GM21526 (cell line): ENCODE results near the gene DHRS1.
A peak's percentile ranks its signal among the peaks of the same experiment; 100 is the strongest.

Experiments
- ATAC-seq: cut with Tn5 transposase; IDR thresholded peaks from one replicate; pipeline ENCODE4 v1.9.1; 2021; ENCODE audit warnings: moderate library complexity; ENCODE audit not compliant: unreplicated experiment, low FRiP score

DHRS1 gene

DNA sequence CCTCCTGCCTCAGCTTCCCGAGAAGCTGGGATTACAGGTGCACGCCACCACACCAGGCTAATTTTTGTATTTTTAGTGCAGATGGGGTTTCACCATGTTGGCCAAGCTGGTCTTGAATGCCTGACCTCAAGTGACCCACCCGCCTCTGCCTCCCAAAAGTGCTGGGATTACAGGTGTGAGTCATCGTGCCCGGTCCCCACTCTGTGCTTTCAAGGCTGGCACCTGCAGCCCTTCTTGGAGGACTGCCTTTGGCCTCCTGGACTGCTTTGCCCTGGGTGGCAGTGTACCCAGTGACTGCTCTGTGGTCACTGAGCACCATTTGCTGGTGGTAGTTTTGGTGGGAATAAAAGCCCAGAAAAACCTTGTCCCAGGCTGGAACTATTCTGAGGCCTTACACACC, 12.6 kb downstream of the DHRS1 start:
- no peak for ATAC-seq

DNA sequence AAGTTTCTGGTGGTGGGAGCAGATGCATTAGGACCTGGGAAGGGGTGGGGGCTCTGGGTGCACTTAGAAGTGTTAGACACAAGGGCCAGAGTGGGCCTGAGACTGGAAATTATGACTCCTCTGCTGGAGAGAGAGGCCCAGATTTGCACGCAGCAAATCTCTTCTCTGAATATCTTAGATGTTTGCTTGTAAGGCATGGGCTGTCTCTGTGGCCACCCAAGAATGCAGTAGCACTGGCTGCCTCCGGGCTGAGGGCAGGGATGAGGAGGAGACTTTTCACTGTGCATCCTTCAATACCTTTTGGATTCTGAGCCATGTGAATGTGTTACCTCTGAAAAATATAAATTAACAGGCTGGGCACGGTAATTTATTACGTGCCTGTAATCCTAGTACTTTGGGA, 14.2 kb downstream of the DHRS1 start:
- ATAC-seq = no peak

DNA sequence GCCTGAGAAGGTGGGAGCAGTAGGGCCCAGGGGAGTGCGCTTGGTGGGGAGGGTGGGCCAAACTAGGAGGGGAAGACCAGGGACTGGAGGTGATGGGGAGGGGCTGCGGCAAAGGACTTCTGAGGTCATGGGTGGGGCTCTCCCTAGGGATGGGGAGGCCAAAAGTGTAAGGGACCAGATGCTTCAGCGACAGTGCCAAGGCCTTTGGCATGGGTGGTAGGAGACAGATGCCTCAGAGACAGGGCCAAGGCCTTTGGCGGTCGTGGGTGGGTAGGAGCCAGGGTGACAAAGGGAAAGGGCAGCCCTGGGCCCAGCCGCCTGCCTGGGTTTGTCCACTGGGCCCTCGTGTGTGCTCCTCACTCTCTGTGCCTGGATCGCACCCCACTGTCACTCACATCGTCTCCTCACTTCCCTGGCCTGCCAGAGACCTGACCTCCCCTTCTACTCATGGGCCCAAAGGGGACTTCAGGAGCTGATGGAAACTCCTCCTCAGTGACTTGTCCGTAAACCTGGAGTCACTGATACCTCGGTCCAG, 15.0 kb downstream of the DHRS1 start:
- ATAC-seq = no peak

DNA sequence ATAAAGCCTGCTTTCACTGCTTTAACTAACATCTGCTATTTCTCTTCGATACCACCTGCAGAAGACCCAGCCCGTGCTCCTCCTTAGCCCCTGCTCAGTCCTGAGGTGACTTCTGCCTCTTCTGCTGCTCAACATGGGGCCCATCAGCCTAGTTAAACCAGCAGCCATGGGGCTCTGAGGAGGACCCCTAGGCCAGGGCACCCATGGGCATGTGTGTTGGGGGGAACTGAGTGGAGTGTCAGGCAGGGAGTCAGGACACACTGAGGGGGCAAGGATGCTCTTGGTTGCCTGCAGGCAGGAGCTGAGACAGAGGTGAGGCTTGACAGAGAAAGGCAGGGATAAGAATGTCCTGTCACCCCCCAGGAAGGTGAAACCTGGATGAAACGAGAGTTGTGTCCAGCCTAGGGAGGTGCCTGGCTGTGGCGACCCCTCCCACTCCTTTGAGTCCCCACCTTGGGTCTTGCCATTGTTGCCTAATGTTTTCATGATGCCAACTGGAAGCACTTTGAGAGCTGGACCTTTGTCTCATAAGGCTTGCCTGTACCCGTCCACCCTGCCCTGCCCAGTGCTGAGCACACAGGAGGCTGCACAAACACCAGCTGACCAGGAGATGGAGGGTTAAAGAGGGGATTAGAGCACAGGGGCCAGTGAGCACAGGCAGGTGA, 15.7 kb downstream of the DHRS1 start:
- ATAC-seq = no peak

DNA sequence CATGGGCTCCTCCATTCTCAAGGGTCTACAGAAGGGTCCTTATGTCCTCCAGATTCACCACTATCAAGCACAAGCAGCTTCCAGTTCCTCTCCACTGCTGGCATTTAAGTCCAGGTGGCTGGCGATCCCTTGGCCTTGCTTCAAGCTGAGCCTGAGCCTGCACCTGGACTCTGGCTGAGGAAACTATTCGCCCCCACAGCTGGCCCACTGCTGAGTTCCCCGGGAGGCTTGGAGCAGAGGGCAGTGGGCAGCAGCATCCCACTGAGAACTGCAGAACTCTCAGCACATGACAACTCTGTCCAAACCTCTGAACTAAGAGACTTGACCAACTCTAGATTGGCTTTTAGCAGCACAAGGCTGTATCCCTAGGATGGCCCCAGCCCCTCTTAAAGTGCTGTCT, 16.8 kb downstream of the DHRS1 start:
- no peak for ATAC-seq

DNA sequence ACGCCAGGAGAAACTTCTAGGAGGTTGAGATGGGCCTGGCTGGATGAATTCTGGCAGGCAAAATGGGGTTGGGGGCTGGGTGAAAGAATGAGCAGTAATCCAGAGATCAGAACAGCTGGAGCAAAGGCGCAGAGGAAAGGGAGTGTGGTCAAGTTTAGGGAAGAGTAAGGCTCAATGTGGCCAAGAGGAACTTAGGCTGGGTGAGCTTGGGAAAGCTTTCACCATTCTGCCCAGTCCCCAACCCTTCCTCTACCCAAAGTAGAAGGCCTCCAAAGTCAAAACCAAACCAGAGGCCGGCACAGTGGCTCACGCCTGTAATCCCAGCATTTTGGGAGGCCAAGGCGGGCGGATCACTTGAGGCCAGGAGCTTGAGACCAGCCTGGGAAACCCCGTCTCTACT, 17.9 kb downstream of the DHRS1 start:
- ATAC-seq = no peak

DNA sequence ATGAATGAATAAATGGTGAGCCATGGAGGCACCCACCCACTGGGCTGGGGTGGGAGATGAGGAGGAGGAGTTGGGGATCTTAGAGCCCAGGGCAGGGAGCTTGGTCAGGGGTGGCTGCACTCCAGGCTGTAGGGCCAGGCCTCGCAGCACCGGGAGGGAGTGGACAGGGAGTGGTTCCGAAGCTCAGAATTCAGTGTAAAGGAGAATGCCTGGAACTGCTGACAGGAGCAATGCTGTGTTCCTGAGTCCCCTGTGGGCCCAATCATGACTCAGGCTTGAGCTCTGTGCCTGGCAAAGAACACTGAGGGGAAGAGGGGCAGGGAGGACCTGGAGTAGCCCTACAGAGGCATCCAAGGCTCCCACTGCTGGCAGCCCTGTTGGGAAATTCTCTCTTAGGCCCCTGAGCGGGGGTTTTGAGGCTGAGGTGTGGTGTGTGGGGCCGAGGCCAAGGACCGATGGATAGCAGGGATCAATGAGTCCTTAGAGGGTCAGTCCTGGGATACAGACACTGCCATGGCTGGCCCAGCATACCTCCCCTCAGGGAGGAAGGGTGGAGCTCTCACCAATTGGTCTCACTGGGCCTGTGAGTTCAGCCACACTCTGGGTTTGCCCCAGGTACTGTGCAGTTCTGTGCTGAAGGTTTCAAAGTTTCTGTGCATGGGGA, 18.7 kb downstream of the DHRS1 start:
- ATAC-seq = no peak

DNA sequence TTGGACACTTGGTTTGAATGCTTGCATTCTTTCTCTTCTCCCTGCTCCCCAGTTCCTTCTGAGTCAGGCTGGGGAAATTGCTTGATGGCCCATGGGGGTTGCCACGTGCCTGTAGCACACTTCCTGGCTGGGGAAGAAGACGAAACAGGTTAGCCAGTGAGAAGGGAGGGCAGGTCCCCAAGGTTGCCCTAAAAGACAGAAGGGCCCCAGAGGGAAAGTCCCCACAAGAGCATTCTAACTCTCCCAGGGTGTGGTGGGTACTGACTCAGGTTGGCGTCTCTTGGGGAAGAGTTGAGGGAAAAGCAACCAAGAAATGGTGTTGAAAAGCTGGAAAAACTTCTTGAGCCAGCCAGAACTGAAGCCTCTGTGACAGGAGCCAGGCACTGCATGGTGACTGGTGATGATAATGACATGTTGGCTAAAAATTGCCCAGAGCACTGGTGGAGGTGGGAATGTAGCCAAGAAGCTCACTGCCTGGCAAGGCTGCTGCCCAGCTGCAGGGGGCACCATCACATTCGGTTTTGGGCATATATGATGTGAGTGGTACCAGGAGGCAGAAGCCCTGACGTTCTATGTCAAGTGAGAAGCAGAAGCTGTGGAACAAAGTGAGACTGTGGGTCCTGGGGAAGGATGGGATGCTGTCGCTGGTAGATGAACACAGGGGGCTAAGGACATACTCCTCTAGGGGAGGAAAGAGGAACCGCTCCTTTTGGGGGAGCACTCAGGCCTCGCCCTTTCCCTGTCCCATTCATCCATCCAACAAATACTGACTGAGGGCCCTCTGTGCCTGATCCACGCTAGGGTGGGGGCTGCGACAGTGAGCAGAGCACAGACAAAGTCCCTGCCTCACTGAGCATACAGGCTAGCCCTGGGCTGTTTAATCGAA, 20.0 kb downstream of the DHRS1 start:
- no peak for ATAC-seq

DNA sequence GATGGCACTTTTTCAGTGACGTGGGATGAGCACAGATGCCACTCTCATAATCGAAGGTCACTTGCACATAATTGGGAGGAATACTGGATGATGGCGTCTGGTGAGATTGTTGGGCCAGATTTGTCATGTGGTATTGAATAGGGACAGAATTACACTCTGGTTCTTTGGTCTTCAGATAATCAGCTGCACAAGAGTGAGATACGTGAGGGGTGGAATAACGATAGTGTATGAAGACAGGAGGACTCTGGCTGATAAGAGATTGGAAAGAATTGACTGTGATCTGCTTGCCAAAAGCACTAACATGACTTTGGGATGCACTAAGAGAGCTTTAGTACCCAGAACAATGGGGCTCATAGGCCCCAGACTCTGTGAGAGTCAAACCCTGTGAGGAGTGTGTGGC, 21.2 kb downstream of the DHRS1 start:
- no peak for ATAC-seq

DNA sequence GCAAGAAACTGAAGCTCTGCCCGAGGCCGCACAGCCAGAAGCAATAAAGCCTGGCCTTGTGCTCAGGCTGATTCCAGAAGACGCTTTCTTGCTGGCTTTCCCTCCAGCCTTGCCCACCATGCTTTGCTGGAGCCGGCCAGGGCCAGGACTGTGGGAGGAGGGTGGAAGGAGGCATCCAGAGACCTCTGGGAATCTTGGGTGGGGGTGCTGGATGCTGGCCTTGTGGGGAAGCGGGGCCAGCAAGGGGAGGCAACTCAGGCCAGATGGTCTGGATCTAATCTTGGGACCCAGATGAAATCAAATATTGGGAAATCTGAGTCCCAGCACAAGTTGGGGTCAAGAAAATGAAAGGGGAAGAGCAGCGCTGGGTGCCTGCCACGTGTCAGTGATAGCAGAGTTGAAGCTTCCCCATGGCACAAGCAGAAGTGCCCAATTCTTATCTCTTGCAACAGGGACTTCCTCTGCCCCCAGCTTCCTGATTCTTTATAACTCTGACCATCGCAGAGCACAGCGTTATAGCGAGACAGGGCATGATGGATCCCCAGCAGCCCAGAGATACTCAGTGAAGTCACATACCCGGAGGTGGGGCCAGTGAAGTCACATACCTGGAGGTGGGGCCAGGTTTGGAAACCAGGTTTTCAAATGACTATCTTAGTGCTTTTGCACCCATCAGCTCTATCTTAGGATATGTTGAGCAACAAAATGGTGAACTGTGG, 21.8 kb downstream of the DHRS1 start:
- no peak for ATAC-seq

DNA sequence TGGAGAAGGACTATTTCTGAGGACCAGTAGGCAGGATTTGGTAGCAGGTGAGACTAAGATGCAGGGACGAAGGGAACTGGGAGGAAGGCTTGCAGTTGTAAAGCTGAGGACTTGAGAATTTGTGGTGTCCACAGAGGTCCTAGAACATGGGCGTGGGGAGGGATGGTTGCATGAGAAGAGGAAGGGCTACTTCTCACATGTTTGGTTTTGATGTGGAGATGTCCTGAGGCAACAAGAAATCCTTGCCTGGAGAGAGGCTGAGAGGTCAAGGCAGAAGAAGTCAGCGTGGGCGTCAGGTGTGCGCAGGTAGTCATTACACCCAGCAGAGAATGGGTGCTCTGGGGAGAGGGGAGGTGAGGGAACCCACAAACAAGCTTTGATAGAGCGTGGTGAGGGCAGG, 22.5 kb downstream of the DHRS1 start:
- ATAC-seq = no peak

DNA sequence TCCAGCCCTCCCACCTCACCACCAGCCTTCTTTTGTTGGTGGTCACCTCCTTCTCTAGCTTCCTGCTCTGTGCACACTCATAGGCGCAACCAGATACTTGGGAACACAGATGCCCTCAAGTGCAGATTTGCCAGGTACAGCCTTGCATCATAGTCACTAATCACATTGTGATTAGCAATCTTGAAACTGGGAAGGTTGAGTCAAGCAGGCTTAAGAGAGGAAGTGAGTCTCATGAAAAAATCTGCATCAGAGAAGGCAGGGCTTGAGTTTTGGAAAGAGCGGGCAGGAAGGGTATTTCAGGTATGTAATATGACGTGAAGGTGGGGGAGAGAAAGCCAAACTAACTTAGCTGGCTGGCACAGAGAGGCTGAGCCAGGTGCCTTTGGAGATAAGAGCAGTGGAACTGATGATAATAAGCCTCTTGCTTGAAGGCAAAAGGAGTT, 25.5 kb downstream of the DHRS1 start:
- peak; percentile 46 for ATAC-seq

DNA sequence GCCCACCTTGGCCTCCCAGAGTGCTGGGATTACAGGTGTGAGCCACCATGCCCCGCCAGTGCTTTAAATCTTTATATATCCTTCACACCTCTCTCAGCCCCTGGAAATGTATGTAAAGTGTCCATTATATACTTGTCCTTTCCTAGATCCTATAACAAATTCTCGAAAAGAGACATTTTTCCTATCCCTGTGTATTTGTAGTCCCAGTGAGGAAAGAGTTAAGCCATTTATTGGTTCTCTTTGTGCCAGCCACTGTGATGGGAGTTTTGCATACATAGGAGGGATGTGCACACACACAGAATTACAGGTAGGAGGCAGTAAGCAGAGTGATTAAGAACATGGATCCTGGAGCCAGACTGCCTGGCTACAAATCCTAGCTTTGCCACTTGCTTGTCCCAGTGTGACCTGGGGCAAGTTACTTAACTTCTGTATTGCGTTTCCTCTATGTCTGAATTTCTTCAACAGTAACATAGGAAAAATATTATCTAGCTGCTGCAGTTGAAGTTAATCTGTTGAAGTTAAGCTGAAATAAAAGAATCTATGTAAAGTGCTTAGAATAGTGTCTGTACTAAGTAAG, 26.1 kb downstream of the DHRS1 start:
- no peak for ATAC-seq

DNA sequence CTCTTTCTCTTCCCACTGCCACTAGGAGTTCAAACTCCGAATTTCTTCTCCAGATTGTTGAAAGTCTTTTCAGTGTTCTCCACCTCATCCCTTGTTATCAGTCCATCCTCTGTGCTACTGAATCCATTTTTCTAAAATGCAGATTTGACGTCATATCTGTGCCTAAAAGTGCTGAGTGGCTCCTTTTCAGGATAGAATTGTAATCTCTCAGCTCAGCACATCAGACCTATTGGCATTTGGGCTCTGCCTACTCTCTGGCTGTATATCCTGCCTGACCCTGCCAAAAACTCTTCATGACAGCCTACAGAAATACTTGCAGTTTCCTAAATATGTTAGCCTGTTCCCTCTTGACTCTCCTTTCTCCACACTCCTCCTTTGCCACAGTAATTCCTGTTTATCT, 27.1 kb downstream of the DHRS1 start:
- no peak for ATAC-seq

DNA sequence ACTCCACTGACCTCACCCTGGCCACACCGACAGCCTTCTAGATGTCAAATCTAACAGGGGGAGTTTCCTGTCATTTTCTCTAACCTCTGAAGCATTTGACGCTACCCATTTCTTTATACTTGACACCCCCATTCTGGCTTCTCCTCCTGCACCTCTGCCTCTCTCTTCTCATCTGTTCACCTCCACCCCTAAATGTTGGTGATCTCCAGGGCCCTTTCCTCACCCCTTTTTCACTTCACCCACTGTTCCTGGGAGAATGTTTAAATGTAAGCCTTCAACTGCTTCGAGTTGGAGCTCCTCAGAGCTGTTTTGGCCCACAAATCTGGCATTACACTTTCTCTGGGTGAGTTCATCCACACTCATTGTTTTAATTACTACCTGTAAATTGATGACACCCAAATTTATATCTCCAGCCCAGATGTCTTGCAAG, 27.7 kb downstream of the DHRS1 start:
- ATAC-seq = no peak

DNA sequence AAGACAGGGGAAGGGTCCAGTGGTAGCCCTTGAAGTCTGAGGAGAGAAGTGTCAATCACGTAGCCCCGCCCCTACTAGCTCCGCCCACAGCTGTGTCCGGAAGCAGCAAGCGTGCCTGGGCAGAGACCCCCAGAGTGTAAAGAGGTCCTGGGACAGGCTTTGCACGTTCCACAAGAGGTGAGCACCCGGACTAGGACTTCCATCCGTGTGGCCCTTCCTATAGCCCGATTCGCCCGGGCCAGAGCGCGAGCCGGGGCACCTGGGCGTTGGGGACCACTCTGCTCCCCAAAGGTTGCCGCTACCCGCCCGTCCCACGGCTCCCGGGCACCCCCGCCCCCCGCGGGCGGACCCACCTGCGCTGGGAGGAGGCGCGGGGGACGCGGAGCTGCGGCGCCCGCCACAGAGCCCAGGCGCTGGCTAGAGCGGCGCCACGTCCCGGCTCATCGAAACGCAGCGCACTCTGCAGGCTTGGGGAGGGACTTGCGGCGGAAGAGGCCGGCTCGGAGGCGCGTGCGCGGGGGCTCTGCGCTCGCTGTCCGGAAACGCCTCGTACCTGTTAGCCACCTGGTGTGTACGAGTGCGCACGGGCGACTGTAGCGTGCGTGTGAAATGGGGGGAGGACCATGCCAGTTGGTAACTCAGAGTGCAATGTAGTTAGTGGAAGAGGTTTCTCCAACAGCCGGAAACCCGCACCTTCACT, 28.3 kb downstream of the DHRS1 start, which contains the start of gene RABGGTA:
RABGGTA (minus strand) TSS at position 464 of the 700 bp plus-strand sequence. CDS start 482 bp downstream, outside the sequence.
- peak; percentile 75 for ATAC-seq

DNA sequence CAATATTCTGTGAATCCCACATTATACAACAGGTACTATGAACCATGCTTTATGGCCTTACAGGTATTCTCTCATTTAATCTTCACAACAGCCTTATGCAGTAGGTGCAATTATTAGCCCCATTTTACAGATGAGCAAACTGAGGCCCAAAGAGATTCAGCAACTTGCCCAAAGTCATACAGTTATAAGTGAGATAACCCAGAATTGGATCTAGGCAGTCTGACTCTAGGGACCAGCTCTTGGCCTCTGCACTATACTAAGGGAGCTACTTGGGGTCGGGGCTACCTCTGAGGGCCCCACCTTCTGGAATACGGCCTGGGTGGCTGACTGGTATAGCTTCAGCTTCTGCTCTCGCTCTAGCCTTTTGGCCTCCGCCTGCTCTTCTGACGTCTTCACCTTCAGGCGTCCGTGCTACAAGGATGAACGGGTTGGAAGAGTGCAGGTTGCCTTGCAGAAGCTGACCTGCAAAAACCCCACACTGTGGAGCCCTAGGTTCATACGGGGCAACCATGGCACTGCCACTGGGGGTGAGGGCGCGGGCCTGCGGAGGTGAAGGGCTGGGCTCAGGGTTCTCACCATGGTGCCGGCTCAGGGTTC, 28.9 kb downstream of the DHRS1 start:
- ATAC-seq = no peak

DNA sequence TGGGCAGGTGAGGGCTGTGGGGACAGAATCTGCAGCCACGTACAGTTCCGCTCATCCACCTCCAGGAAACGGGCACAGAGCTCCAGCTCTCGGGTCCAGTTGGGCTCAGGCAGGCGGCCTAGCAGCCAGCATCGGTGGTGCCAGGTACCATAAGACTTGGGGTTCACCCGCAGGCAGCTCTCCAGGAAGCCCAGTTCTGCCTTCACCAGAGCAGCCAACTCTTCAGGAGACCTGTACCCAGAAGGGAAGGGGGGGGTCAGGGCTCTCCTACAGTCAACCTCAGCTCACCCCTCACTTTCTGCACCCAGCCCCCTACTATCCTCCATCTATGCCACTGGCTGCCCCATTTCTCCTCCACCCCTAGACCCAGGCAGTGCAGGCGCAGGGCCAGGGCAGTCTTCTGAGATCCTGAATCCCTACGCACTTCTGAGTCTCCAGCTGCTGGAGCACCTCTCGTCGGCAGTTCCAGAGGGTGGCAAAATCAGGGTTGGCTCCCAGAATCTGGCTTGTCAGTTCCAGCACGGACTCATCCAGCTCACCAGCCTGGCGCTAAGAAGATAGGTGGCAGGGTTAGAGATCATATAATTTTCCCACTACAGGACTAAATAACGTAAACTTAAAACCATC, 29.6 kb downstream of the DHRS1 start:
- no peak for ATAC-seq

DNA sequence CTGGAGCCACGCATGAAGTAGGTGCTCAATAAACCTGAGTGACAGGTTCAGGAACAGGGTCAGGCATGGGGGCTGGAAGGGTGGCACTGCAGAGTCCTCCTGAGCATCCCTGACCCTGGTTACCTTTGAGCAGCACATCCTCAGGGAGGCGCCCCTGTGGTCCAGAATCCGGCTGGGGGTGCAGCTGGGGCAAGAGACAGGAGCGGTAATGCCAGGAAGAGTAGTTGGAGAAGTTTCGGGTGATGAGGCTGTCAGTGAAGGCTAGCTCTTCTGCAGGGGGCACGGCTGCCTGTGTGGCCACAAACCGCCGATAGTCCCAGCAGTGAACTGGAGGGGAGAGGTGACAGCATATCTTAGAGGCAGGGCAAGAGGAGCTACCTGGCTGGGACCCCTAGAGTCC, 30.2 kb downstream of the DHRS1 start:
- no peak for ATAC-seq
